Liver (tissue), 3 donors: Measurements from ENCODE around the gene NR6A1.

ENCODE experiments used
- TAF1 ChIP-seq: conservative IDR thresholded peaks from 2 replicates; pipeline ENCODE4 v1.6.1; 2016; ENCODE audit warnings: antibody characterized with exemption, mild to moderate bottlenecking
- TF ChIP-seq, protein P1 (sequence below): fragments of 150-350 bp; IDR thresholded peaks from 2 replicates; pipeline ENCODE4 v1.5.1; 2017; ENCODE audit warnings: improper control_type of control experiment, low read depth, low read length; ENCODE audit not compliant: missing input control
- donor health status: healthy.
- donor health status: healthy.

DNA sequence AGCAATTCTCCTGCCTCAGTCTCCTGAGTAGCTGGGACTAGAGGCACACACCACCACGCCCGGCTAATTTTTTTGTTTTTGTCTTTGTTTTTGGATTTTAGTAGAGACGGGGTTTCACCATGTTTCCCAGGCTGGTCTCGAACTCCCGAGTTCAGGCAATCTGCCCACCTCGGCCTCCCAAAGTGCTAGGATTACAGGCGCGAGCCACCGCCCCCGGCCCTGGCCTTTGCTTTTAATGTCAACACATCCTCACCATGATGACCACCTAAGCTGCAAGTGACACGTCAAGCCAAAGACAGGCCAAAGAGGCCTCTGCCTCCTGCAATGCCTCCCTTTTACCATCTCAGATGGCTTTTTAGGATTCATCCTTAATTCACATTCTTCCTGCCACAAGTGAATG, 142.4 kb downstream of the NR6A1 start:
- TF ChIP-seq, protein P1, sequence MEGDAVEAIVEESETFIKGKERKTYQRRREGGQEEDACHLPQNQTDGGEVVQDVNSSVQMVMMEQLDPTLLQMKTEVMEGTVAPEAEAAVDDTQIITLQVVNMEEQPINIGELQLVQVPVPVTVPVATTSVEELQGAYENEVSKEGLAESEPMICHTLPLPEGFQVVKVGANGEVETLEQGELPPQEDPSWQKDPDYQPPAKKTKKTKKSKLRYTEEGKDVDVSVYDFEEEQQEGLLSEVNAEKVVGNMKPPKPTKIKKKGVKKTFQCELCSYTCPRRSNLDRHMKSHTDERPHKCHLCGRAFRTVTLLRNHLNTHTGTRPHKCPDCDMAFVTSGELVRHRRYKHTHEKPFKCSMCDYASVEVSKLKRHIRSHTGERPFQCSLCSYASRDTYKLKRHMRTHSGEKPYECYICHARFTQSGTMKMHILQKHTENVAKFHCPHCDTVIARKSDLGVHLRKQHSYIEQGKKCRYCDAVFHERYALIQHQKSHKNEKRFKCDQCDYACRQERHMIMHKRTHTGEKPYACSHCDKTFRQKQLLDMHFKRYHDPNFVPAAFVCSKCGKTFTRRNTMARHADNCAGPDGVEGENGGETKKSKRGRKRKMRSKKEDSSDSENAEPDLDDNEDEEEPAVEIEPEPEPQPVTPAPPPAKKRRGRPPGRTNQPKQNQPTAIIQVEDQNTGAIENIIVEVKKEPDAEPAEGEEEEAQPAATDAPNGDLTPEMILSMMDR = no peak
- TF ChIP-seq TAF1 = no peak
